Adrenal gland (tissue), 12 donors: Measurements from ENCODE around the gene DHX32. TPM values are rescaled to one million over a fixed set of nuclear protein-coding genes. Genes with fewer than 3 reads are reported as not detected.

Experiments used
- DNase-seq, 7 donors: peaks; one replicate each; pipeline ENCODE4 v3.0.0-alpha.2; 2019 to 2020
- H3K27ac ChIP-seq, 5 donors: fragments of 200-600 bp; sonication (generic) in 4 of 5; 1 replicate in 3 of 5; 2 replicates in 2 of 5; pipeline versions ENCODE4 v1.5.1 to v1.8.0; 2016 to 2020; ENCODE audit warnings: mild to moderate bottlenecking in 1 of 5
- H3K27me3 ChIP-seq: fragments of 200-600 bp; 2 replicates; pipeline ENCODE4 v1.8.0; 2021
- H3K36me3 ChIP-seq, 2 donors: fragments of 200-600 bp; replicated peaks in 1 of 2; 1 replicate in 1 of 2; 2 replicates in 1 of 2; pipeline versions ENCODE4 v1.5.1 to v1.8.0; 2018 to 2022
- H3K4me1 ChIP-seq, 2 donors: fragments of 200-600 bp; replicated peaks in 1 of 2; 1 replicate in 1 of 2; 2 replicates in 1 of 2; pipeline versions ENCODE4 v1.5.1 to v1.8.0; 2018 to 2021
- H3K4me3 ChIP-seq, 4 donors: fragments of 200-600 bp; sonication (generic) in 3 of 4; one replicate each; pipeline ENCODE4 v1.5.1; 2016 to 2018
- H3K9me3 ChIP-seq, 3 donors: fragments of 200-600 bp; sonication (generic) in 1 of 3; replicated peaks in 1 of 3; 1 replicate in 2 of 3; 2 replicates in 1 of 3; pipeline versions ENCODE4 v1.5.1 to v1.8.0; 2016 to 2021
- CTCF ChIP-seq, 6 experiments: fragments of 450-650 bp in 4 of 6; fragments of 200-600 bp in 2 of 6; sonication (generic) in 1 of 6; IDR thresholded peaks; 1 replicate in 5 of 6; 2 replicates in 1 of 6; pipeline versions ENCODE4 v1.5.1 to v1.8.0; 2016 to 2021; ENCODE audit warnings: antibody characterized with exemption in 6 of 6, mild to moderate bottlenecking in 2 of 6, moderate library complexity in 1 of 6
- POLR2A ChIP-seq, 2 donors: fragments of 450-650 bp; IDR thresholded peaks; one replicate each; pipeline ENCODE4 v1.6.1; 2017; ENCODE audit warnings: antibody characterized with exemption in 2 of 2, mild to moderate bottlenecking in 2 of 2, moderate library complexity in 1 of 2
- WGBS, 4 donors: extraction: QIAGEN DNeasy Blood & Tissue Kit in 2 of 4; methylation state at CpG; one replicate each; pipeline versions ENCODE4 v1.1.5 to v1.1.7; 2013 to 2017; 5-methylcytosine and 5-hydroxymethylcytosine counted together
- intact Hi-C, 2 donors: fragments of 100-400 bp; cut with DNase I; formaldehyde crosslinking; loops; one replicate each; pipeline versions ENCODE4 v1.14.1 to v1.15.0; 2022 to 2023
- polyA plus RNA-seq, 3 donors: library from polyadenylated mRNA; stranded (reverse); fragments of 200-250 nt in 2 of 3; fragments of 350-450 nt in 1 of 3; fragmentation: Illumina TruSeq in 1 of 3; extraction: RNeasy Lipid Tissue Mini Kit (QIAGEN cat#74804) in 1 of 3; gene quantifications; one replicate each; pipeline ENCODE4 v1.2.3, GENCODE V29; 2013 to 2014
- total RNA-seq, 9 donors: library from RNA; depleted of rRNA in 4 of 9; stranded (reverse); fragments of >200 nt in 4 of 9; fragments of 120-200 nt in 1 of 9; fragmentation: NEBNext Ultra II Directional in 1 of 9; extraction: Animal tissue kit (Norgen Biotek cat#: 25700) in 1 of 9; gene quantifications; one replicate each; pipeline versions ENCODE4 v1.1.0 to v1.2.4, GENCODE V29; 2013 to 2023
- donor health status: healthy with polysubstance abuse.
- donor health status: Bipolar disorder and iron deficiency.
- donor health status: DM: yes; HTN: yes; CAD: no.
- donor health status: DM: no; HTN: no; CAD: no.
- donor health status: DM: no; HTN: no; CAD: no.
- donor health status: DM: yes; HTN: yes; CAD: no.

The DHX32 gene
- total and polyA plus RNA-seq, 12 donors, result 22.0 to 100 (median 39.2) TPM

- Histone ChIP-seq H3K4me3 (no peak overlapping the region), H3K27me3 (no peaks in the 10 kb centered on the region), H3K36me3 (peaks cover 0 to 51% of the 10 kb centered on the region in 2 donors), H3K27ac (no peak overlapping the region), H3K4me1 (peaks cover 9 to 15% of the 10 kb centered on the region in 2 donors), H3K9me3 (no peaks in the 10 kb centered on the region)
- TF ChIP-seq CTCF (IDR thresholded peaks at IDR 0.05), result no peak
- TF ChIP-seq POLR2A (IDR thresholded peaks at IDR 0.05), result no peak
- 84 to 93% (median 90%) methylated on average over 1 of the region's 1 CpG for WGBS, 4 donors
- DNase-seq, result peak in 6 of 7 donors; percentile 48 to 74 (median 57)
- intact Hi-C loops, result no loop called here
Observed at GRCh38 chr10:125812128-125812750, 68.9 kb downstream of the DHX32 start.

- TF ChIP-seq CTCF (IDR thresholded peaks at IDR 0.05), result no peak
- TF ChIP-seq POLR2A (IDR thresholded peaks at IDR 0.05), result no peak
- Histone ChIP-seq H3K36me3 (peaks cover 0 to 61% of the 10 kb centered on the region in 2 donors), H3K27ac (no peak overlapping the region), H3K4me3 (no peak overlapping the region), H3K9me3 (no peaks in the 10 kb centered on the region), H3K4me1 (peaks cover 9 to 15% of the 10 kb centered on the region in 2 donors), H3K27me3 (no peaks in the 10 kb centered on the region)
- 71 to 87% (median 83%) methylated on average over 1 of the region's 1 CpG for WGBS, 4 donors
- intact Hi-C loops, result no loop called here
- DNase-seq, result no peak
Observed at GRCh38 chr10:125811251-125811650, 69.8 kb downstream of the DHX32 start.

GRCh38 chr10:125808047-125808446, 73.0 kb downstream of the DHX32 start:
- TF ChIP-seq CTCF (IDR thresholded peaks at IDR 0.05), result no peak
- no peak for TF ChIP-seq POLR2A (IDR thresholded peaks at IDR 0.05)
- Histone ChIP-seq H3K36me3 (peaks cover 0 to 52% of the 10 kb centered on the region in 2 donors), H3K4me3 (no peak overlapping the region), H3K4me1 (peaks cover 9 to 15% of the 10 kb centered on the region in 2 donors), H3K9me3 (no peaks in the 10 kb centered on the region), H3K27me3 (no peaks in the 10 kb centered on the region), H3K27ac (no peak overlapping the region)
- 93 to 100% (median 97%) methylated on average over 1 of the region's 1 CpG for WGBS, 4 donors
- intact Hi-C loops, result no loop called here
- no peak for DNase-seq

- Histone ChIP-seq H3K36me3 (peaks cover 0 to 38% of the 10 kb centered on the region in 2 donors), H3K27ac (no peak overlapping the region), H3K9me3 (no peaks in the 10 kb centered on the region), H3K27me3 (no peaks in the 10 kb centered on the region), H3K4me3 (no peak overlapping the region), H3K4me1 (no peaks in the 10 kb centered on the region)
- TF ChIP-seq CTCF (IDR thresholded peaks at IDR 0.05) (no peak), POLR2A (IDR thresholded peaks at IDR 0.05) (no peak)
- no peak for DNase-seq
- intact Hi-C loops, result no loop called here
- 95 to 97% (median 96%) methylated on average over 5 to 7 of the region's 7 CpGs for WGBS, 4 donors
Observed at GRCh38 chr10:125802739-125803138, 78.4 kb downstream of the DHX32 start.
